ENCODE data around the gene KLRG1. TPM values are rescaled to one million over a fixed set of nuclear protein-coding genes. Genes with fewer than 3 reads are reported as not detected.

The KLRG1 gene
- total and polyA plus RNA-seq, 7 donors = 1.0 to 11.9 (median 2.2) TPM

- no peak for DNase-seq
- intact Hi-C loops (cut with DNase I) = loop anchor here (10.0 kb wide), 3 partner anchors 134 to 504 kb away; partner anchors contain the start of genes CLEC4E (in 2 of the 2) and PHC1 (in 1 of the 2)
- no peaks in the 10 kb centered on the region for H3K4me1 ChIP-seq
- TF ChIP-seq, protein P1, sequence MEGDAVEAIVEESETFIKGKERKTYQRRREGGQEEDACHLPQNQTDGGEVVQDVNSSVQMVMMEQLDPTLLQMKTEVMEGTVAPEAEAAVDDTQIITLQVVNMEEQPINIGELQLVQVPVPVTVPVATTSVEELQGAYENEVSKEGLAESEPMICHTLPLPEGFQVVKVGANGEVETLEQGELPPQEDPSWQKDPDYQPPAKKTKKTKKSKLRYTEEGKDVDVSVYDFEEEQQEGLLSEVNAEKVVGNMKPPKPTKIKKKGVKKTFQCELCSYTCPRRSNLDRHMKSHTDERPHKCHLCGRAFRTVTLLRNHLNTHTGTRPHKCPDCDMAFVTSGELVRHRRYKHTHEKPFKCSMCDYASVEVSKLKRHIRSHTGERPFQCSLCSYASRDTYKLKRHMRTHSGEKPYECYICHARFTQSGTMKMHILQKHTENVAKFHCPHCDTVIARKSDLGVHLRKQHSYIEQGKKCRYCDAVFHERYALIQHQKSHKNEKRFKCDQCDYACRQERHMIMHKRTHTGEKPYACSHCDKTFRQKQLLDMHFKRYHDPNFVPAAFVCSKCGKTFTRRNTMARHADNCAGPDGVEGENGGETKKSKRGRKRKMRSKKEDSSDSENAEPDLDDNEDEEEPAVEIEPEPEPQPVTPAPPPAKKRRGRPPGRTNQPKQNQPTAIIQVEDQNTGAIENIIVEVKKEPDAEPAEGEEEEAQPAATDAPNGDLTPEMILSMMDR (IDR thresholded peaks at IDR 0.05) = no peak
- no peaks in the 10 kb centered on the region for H3K9me3 ChIP-seq
- H3K36me3 ChIP-seq (ENCODE audit: insufficient read depth in 1 of 2, low read depth in 1 of 2) = no peaks in the 10 kb centered on the region
- no peaks in the 10 kb centered on the region for H3K27me3 ChIP-seq (ENCODE audit: insufficient read depth in 3 of 3, low read length in 2 of 3)
- H3K4me3 ChIP-seq = no peak overlapping the region
- no peak overlapping the region for H3K27ac ChIP-seq
- WGBS, 3 donors = 97 to 99% (median 97%) methylated on average over 2 of the region's 2 CpGs
- no peak for ATAC-seq
Measured at GRCh38 chr12:9048930-9049329, 59.6 kb downstream of the KLRG1 start.

DNA sequence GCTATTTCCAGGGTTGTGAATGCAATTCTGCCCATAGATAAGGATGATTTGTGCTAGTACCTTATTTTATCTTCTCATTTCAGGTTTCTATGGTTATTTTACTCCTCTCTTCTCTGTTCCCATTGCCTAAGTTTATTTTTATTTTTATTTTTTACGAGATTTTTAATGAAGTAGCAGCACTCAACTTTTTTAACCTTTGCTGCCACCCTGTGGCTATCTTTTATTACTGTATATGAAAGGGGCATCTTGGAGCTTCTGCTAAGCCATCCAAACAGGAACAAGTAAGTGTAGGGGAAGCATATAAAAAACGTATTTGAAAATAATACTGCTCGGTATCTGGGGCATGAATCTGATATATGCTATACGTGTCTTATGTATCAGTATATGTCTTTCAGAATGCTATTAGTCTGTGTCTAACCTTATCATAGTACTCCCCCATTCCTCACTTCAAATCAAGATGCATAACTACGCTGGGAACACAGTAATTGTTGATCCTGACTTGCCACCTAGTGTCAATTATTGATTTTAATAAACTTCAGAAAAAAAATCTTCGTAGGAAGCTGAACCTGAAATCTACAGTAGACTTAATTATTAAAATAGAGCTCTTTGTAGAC is 60.3 kb downstream of the KLRG1 start:
- WGBS, 3 donors = 33 to 39% (median 34%) methylated on average over 6 of the region's 6 CpGs
- TF ChIP-seq, protein P1 (IDR thresholded peaks at IDR 0.05) = peak; percentile 54
- Histone ChIP-seq H3K9me3 (no peaks in the 10 kb centered on the region), H3K4me1 (no peaks in the 10 kb centered on the region), H3K27ac (no peak overlapping the region), H3K4me3 (no peak overlapping the region), H3K27me3 (ENCODE audit: insufficient read depth in 3 of 3, low read length in 2 of 3) (no peaks in the 10 kb centered on the region), H3K36me3 (ENCODE audit: insufficient read depth in 1 of 2, low read depth in 1 of 2) (no peaks in the 10 kb centered on the region)
- ATAC-seq (peak in 3 of 4 donors; percentile 51 to 80 (median 57)), DNase-seq (no peak)
- intact Hi-C loops (cut with DNase I) = loop anchor here (5.0 to 10.0 kb wide), 4 partner anchors 135 to 505 kb away; partner anchors contain the start of genes CLEC4E (in 2 of the 2) and PHC1 (in 1 of the 2)

DNA sequence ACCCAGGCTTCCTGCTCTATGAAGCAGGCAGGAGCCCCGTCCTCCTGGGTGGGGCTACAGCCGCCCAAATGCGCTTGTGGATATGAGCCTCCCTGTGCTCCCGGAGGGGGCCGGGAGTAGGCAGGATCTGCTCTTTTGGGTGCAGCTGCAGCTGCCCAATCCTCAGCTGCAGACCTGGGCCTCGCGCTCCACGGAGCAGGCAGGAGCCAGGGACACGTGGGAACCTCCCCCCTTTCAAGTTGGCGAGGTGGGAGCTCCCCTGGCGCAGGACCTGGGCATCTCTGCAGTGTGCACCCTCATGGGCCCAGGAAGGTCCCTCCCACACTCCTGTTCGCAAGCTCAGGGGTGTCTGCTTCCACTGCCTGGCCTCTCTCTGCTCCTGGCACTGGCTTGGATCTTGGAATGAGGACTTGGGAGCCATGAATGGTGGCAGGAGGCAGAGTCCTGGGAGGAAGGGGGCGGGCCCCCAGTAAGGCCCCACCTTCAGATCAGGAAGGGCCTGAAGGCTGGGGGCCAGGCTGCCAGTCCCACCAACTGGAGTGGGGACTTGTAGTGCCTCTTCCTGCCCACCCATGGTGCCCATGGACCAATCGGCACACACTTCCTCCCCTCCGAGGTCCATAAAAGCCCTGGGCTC is 61.3 kb downstream of the KLRG1 start:
- H3K4me3 ChIP-seq = no peak overlapping the region
- ATAC-seq = no peak
- intact Hi-C loops (cut with DNase I) = loop anchor here in 1 of 2 donors (5.0 kb wide), 1 partner anchor 368 kb away; no protein-coding TSS in a partner anchor
- DNase-seq = no peak
- TF ChIP-seq, protein P1 (IDR thresholded peaks at IDR 0.05) = no peak
- H3K9me3 ChIP-seq = no peaks in the 10 kb centered on the region
- H3K4me1 ChIP-seq = no peaks in the 10 kb centered on the region
- H3K27ac ChIP-seq = no peak overlapping the region
- H3K27me3 ChIP-seq (ENCODE audit: insufficient read depth in 3 of 3, low read length in 2 of 3) = no peaks in the 10 kb centered on the region
- 83 to 85% (median 84%) methylated on average over 15 of the region's 15 CpGs for WGBS, 3 donors
- no peaks in the 10 kb centered on the region for H3K36me3 ChIP-seq (ENCODE audit: insufficient read depth in 1 of 2, low read depth in 1 of 2)

- no peak overlapping the region for H3K27ac ChIP-seq
- H3K4me1 ChIP-seq = no peaks in the 10 kb centered on the region
- DNase-seq = no peak
- peak in 2 of 4 donors; percentile 30 to 44 for ATAC-seq
- H3K4me3 ChIP-seq = no peak overlapping the region
- H3K9me3 ChIP-seq = no peaks in the 10 kb centered on the region
- WGBS, 3 donors = 37 to 46% (median 44%) methylated on average over 6 of the region's 6 CpGs
- H3K36me3 ChIP-seq (ENCODE audit: insufficient read depth in 1 of 2, low read depth in 1 of 2) = no peaks in the 10 kb centered on the region
- no peaks in the 10 kb centered on the region for H3K27me3 ChIP-seq (ENCODE audit: insufficient read depth in 3 of 3, low read length in 2 of 3)
- intact Hi-C loops (cut with DNase I) = loop anchor here in 1 of 2 donors (5.0 kb wide), 1 partner anchor 369 kb away; no protein-coding TSS in a partner anchor
- TF ChIP-seq, protein P1 (IDR thresholded peaks at IDR 0.05) = no peak
Measured at GRCh38 chr12:9051158-9051550, 61.8 kb downstream of the KLRG1 start.
